Transverse colon (tissue), 4 donors: ENCODE data around the gene ARTN. TPM values are rescaled to one million over a fixed set of nuclear protein-coding genes. Genes with fewer than 3 reads are reported as not detected.
A peak's percentile ranks its signal among the peaks of the same experiment; 100 is the strongest.

Source experiments
- DNase-seq: peaks from one replicate; pipeline ENCODE4 v3.0.0-alpha.2; 2019
- H3K27ac ChIP-seq, 4 donors: fragments of 200-600 bp; sonication (generic); 2 replicates each; pipeline ENCODE4 v1.5.1; 2016 to 2018; ENCODE audit warnings: inconsistent platforms in 4 of 4
- H3K27me3 ChIP-seq: fragments of 200-600 bp; sonication (generic); 2 replicates; pipeline ENCODE4 v1.5.1; 2017; ENCODE audit warnings: inconsistent platforms
- H3K36me3 ChIP-seq, 4 donors: fragments of 200-600 bp; sonication (generic); 2 replicates each; pipeline ENCODE4 v1.5.1; 2017 to 2019; ENCODE audit warnings: inconsistent platforms in 4 of 4
- H3K4me1 ChIP-seq, 4 donors: fragments of 200-600 bp; sonication (generic); 2 replicates each; pipeline ENCODE4 v1.5.1; 2017 to 2020; ENCODE audit warnings: inconsistent platforms in 4 of 4
- H3K4me3 ChIP-seq, 4 donors: fragments of 200-600 bp; sonication (generic); 1 replicate in 1 of 4; 2 replicates in 3 of 4; pipeline versions ENCODE4 v1.5.1 to v1.6.1; 2017 to 2019; ENCODE audit warnings: inconsistent platforms in 4 of 4
- H3K9me3 ChIP-seq, 2 donors: fragments of 200-600 bp; sonication (generic); 2 replicates each; pipeline ENCODE4 v1.5.1; 2017 to 2019; ENCODE audit warnings: inconsistent platforms in 2 of 2
- CTCF ChIP-seq, 5 experiments: fragments of 200-600 bp in 3 of 5; fragments of 450-650 bp in 2 of 5; sonication (generic) in 3 of 5; IDR thresholded peaks; 1 replicate in 2 of 5; 2 replicates in 3 of 5; pipeline ENCODE4 v1.5.1; 2016 to 2017; ENCODE audit warnings: antibody characterized with exemption in 5 of 5, inconsistent platforms in 3 of 5, mild to moderate bottlenecking in 2 of 5, moderate library complexity in 1 of 5
- EP300 ChIP-seq: sonication (generic); formaldehyde crosslinking; IDR thresholded peaks from one replicate; pipeline ENCODE4 v1.6.1; 2017; ENCODE audit warnings: antibody characterized with exemption, low read depth
- POLR2A ChIP-seq: fragments of 450-650 bp; IDR thresholded peaks from one replicate; pipeline ENCODE4 v1.6.1; 2016; ENCODE audit warnings: antibody characterized with exemption, mild to moderate bottlenecking, moderate library complexity
- POLR2AphosphoS5 ChIP-seq, 3 donors: sonication (generic); formaldehyde crosslinking; IDR thresholded peaks; one replicate each; pipeline ENCODE4 v1.6.1; 2016; ENCODE audit warnings: antibody characterized with exemption in 3 of 3
- WGBS, 2 donors: methylation state at CpG; one replicate each; pipeline ENCODE4 v1.1.5; 2018; ENCODE audit warnings: low coverage in 1 of 2; 5-methylcytosine and 5-hydroxymethylcytosine counted together
- in situ Hi-C, 4 donors: fragments of 200-750 bp; cut with MboI; loops; one replicate each; pipeline versions ENCODE4 v1.15.0 to v1.15.1; 2017; ENCODE audit warnings: low sequenced_read_pairs in 3 of 4, low pct_ligation_motif_present in 1 of 4, low pct_unique_long_range_greater_than_20kb in 1 of 4
- intact Hi-C: fragments of 100-400 bp; cut with DNase I; formaldehyde crosslinking; loops from one replicate; pipeline ENCODE4 v1.15.1; 2023; ENCODE audit warnings: low total_unique reads
- total RNA-seq, 4 donors: library from RNA; depleted of rRNA; stranded (reverse); fragments of >200 nt; gene quantifications; one replicate each; pipeline ENCODE4 v1.1.0, GENCODE V29; 2016

Gene ARTN
- total RNA-seq: 10 to 100 TPM in 1 of 4 donors, 1 to 10 TPM in 2, under 1 TPM in 1; 0.96 to 17.5 (median 1.9) TPM

DNA sequence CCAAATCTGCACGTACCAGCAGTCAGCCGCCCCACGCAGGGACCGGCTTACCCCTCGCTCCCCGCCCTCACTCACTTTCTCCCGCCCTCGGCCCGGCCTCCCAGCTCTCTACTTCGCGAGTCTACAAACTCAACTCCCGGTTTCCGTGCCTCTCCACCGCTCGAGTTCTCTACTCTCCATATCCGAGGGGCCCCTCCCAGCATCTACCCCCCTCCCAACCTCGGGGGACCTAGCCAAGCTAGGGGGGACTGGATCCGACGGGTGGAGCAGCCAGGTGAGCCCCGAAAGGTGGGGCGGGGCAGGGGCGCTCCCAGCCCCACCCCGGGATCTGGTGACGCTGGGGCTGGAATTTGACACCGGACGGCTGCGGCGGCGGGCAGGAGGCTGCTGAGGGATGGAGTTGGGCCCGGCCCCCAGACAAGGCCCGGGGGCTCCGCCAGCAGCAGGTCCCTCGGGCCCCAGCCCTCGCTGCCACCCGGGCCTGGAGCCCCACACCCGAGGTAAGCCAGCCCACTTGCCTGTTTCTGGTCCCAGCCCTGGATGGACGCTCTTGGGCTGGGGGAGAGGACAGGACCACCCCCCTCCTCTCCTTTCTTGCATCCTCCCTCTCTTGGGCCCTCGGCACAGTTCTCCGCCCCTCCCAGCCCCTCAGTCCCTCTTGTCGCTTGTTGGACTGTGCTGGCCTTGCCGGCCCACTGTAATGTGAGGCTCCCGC is at the start of gene ARTN:
Gene ARTN, plus strand, starts transcription at position 416 of the 715 bp plus-strand sequence. CDS start 1,856 bp downstream, outside the sequence.
- Histone ChIP-seq H3K27me3 (peaks cover 13% of the 10 kb centered on the region), H3K4me3 (peak within 1 kb of the TSS in 3 of 4 donors; percentile 24 to 44 (median 26)), H3K9me3 (no peaks in the 10 kb centered on the region), H3K4me1 (peaks cover 19 to 39% (median 32%) of the 10 kb centered on the region in 4 donors), H3K36me3 (no peaks in the 10 kb centered on the region), H3K27ac (peak within 1 kb of the TSS in 2 of 4 donors; percentile 54 to 80)
- no peak for TF ChIP-seq EP300
- no peak for TF ChIP-seq CTCF (IDR thresholded peaks at IDR 0.05)
- TF ChIP-seq POLR2A: no peak
- TF ChIP-seq POLR2AphosphoS5 (IDR thresholded peaks at IDR 0.05): no peak
- in situ Hi-C loops (loop anchor here (5.0 to 25.0 kb wide), 5 partner anchors 159 to 396 kb away; partner anchors contain the start of gene PTPRF (in 1 of the 4)), intact Hi-C loops (loop anchor here (2.0 kb wide), 1 partner anchor 169 kb away; no protein-coding TSS in a partner anchor)
- WGBS, 2 donors: 18% methylated on average over 24 of the region's 42 CpGs; no CpG with 5 or more reads in 1 of the 2 donors
- peak; percentile 63 for DNase-seq

- in situ Hi-C loops (no loop called here), intact Hi-C loops (no loop called here)
- TF ChIP-seq POLR2AphosphoS5 (IDR thresholded peaks at IDR 0.05): no peak
- TF ChIP-seq EP300: no peak
- TF ChIP-seq POLR2A: no peak
- no peak for TF ChIP-seq CTCF (IDR thresholded peaks at IDR 0.05)
- Histone ChIP-seq H3K27ac (peak overlapping the region in 1 of 4 donors; percentile 40), H3K27me3 (no peaks in the 10 kb centered on the region), H3K36me3 (no peaks in the 10 kb centered on the region), H3K9me3 (no peaks in the 10 kb centered on the region), H3K4me3 (no peak overlapping the region), H3K4me1 (peaks cover 0 to 14% (median 7%) of the 10 kb centered on the region in 4 donors)
- DNase-seq: no peak
- WGBS, 2 donors: 84% methylated on average over 12 of the region's 12 CpGs; no CpG with 5 or more reads in 1 of the 2 donors
Observed at GRCh38 chr1:43885279-43885801, 48.3 kb upstream of the ARTN start.

DNA sequence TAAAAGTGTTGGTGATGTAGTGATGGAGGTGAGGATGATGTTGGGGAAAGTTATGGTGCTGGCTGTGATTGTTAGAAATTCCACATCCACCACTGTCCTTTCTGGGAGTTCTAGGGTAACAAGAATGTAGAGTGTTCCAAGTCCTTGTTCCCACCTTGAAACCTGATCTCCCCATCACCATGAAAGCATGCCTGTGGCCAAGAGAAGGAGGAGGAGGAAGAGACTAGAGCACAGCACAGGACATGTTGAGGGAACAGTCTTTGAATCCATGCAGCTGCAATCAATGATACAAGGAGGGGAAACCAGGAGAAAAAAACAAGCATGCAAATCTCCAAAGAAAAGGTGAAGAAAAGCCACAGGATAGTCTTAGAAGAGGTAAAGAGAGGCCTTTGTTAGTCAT is 45.9 kb upstream of the ARTN start:
- Histone ChIP-seq H3K4me1 (peaks cover 0 to 7% (median 4%) of the 10 kb centered on the region in 4 donors), H3K9me3 (no peaks in the 10 kb centered on the region), H3K36me3 (no peaks in the 10 kb centered on the region), H3K27ac (no peak overlapping the region), H3K4me3 (no peak overlapping the region), H3K27me3 (no peaks in the 10 kb centered on the region)
- no peak for TF ChIP-seq POLR2A
- TF ChIP-seq POLR2AphosphoS5 (IDR thresholded peaks at IDR 0.05): no peak
- DNase-seq: no peak
- in situ Hi-C loops: no loop called here
- intact Hi-C loops: no loop called here

DNA sequence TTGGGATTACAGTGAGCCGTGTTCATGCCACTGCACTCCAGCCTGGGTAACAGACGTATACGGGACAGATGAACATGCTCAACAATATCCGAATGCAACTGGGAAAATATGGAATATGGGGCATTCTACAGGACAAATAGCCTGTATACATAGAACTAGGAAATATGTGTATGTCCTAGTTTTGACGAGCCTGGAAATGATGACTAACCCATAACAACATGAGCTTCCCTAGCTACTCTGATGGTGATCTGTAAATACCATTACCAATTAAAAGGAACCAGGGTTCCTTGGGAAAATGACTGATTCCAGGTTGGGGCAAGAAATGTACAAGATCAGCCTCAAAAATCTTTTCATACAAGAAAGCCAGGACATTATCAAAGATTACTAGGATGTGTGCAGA is 42.8 kb upstream of the ARTN start:
- intact Hi-C loops: no loop called here
- H3K9me3 ChIP-seq: no peaks in the 10 kb centered on the region
- in situ Hi-C loops: no loop called here
- no peaks in the 10 kb centered on the region for H3K36me3 ChIP-seq
- no peak overlapping the region for H3K4me3 ChIP-seq
- H3K4me1 ChIP-seq: no peaks in the 10 kb centered on the region
- DNase-seq: no peak
- 85 to 96% methylated on average over 5 of the region's 5 CpGs for WGBS, 2 donors
- TF ChIP-seq POLR2A (no peak), EP300 (no peak), CTCF (IDR thresholded peaks at IDR 0.05) (no peak), POLR2AphosphoS5 (IDR thresholded peaks at IDR 0.05) (no peak)
- H3K27ac ChIP-seq: no peak overlapping the region
- H3K27me3 ChIP-seq: no peaks in the 10 kb centered on the region
